Measurements from ENCODE around the gene RABGAP1. TPM values are rescaled to one million over a fixed set of nuclear protein-coding genes. Genes with fewer than 3 reads are reported as not detected.

RABGAP1 gene
- total RNA-seq, 1 donor, result 50.9 TPM

DNA sequence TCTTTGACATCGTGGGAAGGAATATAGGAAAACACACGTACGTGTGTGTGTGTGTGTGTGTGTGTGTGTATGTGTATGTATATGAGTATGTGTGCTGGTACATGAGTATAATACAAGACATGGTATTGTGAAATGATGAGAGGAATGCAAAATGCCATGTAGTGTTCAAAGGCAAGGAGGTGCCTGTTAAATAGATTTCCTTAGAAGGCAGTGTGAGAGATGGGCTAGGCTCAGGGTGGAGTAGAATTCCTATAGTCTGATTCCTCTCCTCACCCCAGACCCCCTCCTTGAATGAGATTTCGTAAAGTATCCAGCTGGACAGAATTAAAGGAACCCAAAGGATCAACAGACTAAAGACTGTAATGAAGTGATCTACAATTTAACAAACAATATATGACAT, 103.8 kb downstream of the RABGAP1 start:
- no peak for DNase-seq (ENCODE audit: low read depth in 2 of 3, low spot score in 2 of 3)

DNA sequence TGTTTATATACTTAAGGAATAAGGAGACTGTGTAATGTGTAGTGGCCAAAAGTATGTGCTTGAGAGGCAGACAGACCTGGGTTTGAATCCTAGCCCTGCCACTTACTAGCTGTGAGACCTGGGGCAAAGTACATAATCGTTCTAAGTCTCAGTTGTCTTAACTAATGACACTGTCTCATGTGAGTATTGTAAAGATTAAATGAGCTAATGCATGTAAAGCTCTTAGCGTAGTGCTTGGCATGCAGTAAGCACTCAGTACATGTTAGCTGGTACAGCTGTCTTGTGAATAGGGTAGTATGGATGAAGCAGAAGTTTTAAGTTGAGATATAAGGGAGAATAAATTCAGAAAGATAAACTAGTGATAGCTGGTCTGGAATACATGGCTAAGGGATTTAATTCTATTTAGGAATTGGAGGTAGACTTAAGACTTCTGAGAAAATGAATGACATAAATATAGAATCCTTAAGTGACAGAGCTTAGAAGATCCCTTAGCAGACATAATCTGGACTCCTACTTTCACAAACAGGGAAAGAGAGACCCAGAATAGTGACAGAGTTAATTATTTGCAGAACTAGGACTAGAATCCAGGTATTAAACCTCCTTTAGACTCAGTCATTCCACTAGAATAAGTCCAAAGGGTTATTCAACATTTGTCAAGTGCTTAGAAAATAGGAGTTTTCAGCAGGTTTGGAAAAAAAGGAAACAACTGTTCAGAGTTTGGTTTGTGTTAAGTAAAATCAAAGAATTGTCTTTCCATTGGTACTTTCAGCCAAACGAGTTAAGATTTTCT, 105.8 kb downstream of the RABGAP1 start:
- no peak for DNase-seq (ENCODE audit: low read depth in 2 of 3, low spot score in 2 of 3)

DNA sequence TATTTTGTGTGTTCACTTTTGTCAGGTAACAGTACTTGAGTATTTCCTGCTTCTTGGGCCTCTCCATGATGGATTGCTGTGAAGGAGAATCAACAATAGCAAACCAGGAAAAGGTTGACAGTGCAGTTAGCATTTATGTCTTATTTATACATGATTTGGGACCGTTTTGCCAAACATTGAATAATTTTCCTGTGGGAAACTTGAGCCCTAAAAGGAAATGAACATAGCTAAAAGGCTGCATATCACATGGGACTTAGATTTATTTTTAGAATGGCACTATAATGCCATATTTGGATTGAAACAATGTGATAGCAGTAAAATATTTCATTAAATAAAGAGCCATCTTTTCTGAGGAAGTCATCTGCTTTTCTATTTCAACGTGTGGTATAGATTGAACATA, 107.9 kb downstream of the RABGAP1 start:
- no peak for DNase-seq (ENCODE audit: low read depth in 2 of 3, low spot score in 2 of 3)

DNA sequence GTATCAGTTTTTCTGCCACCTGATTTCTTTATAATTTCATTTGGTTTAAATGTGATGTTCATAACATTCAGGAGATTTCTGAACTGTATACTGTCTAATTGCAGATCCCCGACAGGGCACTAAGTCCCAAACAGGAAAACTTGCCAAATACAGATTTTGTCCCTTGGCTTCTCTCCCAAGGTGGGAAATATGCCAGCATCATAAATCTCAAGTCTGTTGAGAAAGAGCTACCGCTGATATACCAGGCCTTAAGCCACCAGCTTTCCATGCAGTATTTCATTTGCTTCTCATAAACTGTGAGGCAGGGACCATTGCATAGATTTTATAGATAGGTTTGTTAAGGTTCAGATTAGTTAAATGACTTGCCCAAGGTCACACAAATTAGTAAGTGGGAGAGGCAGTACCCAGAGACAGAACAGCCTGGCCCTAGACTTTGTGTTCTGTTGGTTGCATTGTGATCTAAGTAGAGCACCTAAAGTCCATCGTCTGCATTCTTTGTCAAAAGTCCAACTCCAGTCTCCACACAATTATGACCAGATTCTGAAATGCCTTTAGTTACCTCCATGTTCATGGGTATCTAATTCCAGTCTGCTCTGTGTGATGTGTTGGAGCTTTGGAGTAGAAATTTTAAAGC, 108.9 kb downstream of the RABGAP1 start:
- DNase-seq (ENCODE audit: low read depth in 2 of 3, low spot score in 2 of 3), result no peak

DNA sequence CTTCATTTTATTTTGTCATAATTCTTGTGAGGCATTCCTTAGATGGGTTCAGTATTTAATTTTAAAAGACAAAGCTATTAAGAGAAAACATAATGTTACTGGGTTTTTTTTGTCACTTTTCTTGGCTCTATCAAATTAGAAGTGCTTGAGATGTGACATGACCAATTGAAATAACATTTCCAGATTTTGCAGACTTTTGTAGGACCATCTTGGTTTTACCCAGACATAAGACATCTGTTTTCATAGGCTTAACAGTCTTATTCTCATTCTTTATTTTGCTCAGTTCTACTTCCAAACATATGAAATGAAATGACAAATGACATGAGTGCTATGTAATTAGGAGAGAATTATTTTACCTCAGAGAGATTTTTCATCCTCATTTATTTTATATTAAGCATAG, 112.2 kb downstream of the RABGAP1 start:
- no peak for DNase-seq (ENCODE audit: low read depth in 2 of 3, low spot score in 2 of 3)

DNA sequence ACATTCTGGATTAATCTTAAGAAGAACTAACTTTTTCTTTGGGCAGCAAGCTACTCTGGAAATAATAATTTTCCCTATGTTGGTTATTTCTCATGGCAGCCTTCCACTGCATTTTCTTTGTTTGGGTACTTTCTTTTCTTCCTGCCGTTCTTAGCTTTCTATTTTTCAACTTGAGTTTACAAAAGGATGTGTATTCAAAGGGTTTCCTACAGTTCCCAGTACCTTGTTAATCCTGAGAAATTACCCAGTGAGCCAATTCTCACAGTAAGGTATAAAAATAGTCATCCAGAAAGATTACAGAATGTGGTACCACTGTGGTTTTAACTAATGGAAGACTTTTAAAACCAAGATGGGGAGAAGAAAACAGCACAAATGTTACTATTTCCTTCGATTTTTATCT, 112.9 kb downstream of the RABGAP1 start:
- no peak for DNase-seq (ENCODE audit: low read depth in 2 of 3, low spot score in 2 of 3)

DNA sequence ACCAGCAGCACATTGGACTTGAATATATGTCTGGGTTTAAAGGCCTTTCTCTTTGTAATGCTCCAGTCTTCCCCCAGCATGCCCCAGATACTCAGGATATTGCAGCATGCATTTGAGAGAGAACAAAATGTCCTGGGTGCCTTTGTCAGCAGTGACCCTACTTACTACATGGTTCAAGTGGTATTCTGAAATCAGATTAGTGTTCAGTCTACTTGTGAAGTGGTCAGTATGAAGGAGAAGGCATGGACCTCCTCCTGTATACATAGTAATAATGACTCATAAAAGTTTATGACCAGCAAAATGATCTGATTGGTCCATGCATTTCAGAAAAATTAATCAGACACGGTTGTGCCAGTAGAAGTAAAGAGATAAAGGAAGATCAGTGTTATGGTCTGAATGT, 118.0 kb downstream of the RABGAP1 start:
- DNase-seq (ENCODE audit: low read depth in 2 of 3, low spot score in 2 of 3), result no peak

DNA sequence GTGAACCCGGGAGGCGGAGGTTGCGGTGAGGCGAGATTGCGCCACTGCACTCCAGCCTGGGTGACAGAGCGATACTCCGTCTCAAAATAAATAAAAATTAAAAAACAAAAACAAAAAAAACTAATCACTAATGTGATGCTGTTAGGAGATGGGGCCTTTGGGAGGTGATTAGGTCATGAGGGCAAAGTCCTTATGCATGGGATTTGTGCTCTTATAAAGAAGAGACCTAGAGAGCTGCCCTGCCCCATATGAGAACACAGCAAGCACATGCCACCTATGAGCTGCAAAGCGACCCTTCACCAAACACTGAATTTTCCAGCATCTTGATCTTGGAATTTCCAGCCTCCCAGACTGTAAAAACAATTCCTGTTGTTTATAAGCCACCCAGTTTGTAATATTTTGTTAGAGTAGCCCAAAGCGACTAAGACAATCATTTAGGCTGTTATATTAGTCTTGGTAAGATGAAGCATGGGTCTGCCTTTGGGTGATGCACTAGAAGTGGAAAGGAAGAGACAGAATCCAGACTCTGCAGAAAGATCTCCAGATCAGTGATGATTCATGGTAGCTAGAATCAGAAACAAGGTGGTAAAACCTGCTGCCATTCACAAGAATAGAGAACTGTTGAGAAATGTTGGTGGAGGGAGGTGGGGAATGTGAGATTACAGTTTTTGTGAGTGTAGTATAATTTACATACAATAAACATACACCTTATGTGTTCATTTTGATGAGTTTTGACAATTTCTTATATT, 118.8 kb downstream of the RABGAP1 start:
- DNase-seq (ENCODE audit: low read depth in 2 of 3, low spot score in 2 of 3), result no peak

DNA sequence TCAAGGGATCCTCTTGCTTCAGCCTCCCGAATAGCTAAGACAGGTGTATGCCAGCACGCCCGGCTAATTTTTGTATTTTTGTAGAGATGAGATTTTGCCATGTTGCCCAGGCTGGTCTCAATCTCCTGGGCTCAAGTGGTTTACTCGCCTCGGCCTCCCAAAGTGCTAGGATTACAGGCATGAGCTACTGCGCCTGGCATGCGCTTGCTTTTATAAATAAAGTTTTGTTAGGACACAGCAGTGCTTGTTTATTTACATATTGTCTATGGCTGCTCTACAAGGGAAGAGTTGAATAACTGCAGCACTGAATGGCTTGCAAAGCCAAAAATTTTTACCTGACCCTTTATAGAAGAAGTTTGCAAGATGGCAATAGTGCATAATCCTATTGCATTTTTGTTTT, 120.4 kb downstream of the RABGAP1 start:
- no peak for DNase-seq (ENCODE audit: low read depth in 2 of 3, low spot score in 2 of 3)

DNA sequence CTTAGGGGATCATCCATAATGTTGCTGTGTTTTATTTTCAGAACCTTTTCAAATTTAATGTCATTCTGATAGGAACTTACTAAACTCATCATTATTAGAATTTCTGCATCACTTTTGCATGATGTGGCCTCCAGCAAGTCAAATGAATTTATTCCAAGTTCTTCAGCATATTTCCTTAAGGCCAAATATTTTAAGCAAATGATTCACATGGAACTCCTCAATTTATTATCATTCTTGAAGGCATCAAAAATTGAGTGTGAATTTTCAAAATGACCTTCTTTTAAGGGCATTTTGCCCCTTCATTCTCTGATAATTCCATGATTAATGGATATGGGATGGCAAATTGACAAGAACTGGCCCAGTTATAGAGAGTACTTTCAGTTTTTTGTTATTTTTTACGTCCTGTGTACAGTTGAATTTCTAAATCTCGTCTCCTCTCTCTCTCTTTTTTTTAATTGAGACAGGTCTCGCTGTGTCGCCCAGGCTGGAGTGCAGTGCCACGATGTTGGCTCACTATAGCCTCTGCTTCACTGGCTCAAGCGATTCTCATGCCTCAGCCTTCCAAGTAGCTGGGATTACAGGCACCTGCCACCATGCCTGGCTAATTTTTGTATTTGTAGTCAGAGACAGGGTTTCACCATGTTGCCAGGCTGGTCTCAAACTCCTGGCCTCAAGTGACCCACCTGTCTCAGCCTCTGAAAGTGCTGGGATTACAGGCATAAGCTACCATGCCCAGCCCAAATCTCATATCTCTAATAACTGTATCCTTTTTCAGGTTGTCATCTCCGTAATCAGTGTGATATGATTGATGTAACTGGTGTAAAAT, 121.7 kb downstream of the RABGAP1 start:
- DNase-seq (ENCODE audit: low read depth in 2 of 3, low spot score in 2 of 3), result no peak

DNA sequence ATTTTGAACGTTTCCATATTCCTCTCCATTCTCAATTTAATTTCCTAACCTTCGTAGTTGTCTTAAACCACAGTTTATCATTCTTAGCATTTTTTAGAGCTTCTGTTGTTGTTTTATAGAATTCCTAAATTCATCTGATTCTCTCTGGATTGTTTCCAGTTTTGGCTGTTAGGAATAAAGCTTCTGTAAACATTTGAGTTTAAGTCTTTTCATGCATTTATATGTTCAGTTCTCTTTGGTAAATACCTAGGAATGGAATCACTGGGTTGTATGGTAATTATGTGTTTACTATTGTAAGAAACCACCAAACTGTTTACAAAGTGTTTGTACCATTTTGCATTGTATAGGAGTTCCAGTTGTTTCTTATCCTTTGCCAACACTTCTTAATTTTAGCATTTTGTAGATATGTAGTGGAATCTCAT, 122.4 kb downstream of the RABGAP1 start:
- no peak for DNase-seq (ENCODE audit: low read depth in 2 of 3, low spot score in 2 of 3)

DNA sequence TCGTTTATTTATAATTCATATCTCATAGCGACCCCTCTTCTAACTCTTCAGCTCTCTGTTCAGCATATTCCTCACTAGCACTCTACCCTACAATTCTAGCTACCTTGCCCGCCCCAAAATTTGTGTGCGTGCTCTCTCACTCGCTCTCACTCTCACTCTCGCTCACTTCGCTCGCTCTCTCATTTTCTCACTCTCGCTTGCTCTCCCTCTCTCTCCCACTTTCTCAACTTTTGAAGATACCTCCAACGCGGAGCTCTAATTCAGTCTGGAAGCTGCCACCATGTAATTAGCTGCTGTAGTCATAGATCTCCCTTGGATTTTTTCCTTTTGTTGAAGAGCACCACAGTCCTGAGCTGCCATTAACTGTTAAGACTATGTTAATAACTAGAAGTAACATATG, 123.1 kb downstream of the RABGAP1 start:
- DNase-seq (ENCODE audit: low read depth in 2 of 3, low spot score in 2 of 3), result no peak

DNA sequence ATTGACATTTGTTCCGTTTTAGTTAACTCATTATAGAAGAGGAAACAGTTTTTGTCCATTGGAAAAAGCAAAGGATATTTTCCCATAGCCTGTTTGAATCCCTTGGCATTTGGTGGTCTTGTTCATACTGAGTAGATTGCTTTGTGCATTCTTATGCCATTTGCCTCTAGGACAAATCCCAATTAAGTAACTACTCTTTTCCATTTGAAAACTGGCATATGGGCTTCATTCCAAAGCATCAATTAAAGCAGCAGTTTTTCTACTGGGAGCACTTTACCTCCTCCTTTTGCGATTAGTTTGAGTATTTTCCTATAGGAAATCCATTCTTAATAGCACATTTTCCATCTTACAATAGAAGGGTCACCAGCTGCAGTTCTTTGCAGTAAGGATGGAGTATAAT, 123.9 kb downstream of the RABGAP1 start:
- DNase-seq (ENCODE audit: low read depth in 2 of 3, low spot score in 2 of 3), result no peak

DNA sequence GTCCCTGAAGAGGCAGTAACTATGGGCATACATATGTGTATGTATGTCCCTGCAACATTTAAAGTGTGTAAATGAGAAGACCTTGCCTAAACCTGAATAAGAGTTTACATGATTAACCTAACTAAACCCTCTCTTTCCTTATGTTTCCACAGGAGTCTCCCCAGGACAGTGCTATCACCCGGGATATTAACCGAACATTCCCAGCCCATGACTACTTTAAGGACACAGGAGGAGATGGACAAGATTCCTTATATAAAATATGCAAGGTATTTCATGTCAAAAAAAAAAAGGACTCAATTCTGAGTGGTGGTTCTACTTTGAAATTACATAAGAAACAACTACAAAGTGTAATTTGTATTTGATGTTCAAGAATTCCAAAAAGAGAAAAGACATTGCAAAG, 124.4 kb downstream of the RABGAP1 start:
- no peak for DNase-seq (ENCODE audit: low read depth in 2 of 3, low spot score in 2 of 3)

DNA sequence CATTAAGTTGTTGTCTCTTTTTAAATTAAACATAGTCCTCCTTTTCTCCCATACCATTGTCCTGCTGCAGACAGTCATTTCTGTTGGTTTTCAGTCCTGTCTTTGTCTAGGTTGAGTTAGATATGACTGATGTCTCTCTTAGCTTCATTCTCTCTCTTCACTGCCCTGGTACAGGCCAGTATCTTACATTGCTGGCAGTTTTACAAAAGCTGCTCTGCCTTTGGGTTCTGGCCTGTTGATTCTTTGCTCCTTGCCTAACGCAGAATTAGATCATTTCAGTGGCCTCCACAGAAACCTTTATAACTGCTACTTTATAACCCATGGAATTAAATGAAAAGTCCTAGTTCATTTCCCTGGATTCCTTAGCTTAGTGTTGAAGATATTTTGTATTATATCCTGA, 126.3 kb downstream of the RABGAP1 start:
- no peak for DNase-seq (ENCODE audit: low read depth in 2 of 3, low spot score in 2 of 3)

DNA sequence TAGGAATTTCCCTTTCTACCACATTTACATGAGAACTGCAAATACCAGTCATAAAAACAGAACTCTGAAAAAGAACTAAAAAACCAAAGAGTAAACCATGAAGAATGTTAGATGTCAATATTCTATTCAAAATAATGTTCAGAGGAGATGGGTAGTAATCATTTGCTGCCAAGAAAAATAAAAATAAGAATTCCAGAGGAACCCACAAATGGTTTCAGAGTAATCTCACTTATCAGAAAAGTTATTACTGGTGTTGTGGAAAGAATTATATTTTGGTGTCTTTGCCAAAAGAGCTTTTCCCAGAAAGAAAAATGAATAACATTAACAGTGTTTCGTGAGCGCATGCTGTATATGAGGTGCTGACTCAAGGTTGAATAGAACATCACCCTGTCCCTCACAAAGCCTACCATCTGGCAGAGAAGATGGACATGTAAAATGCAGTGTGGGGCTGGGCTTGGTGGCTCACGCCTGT, 128.2 kb downstream of the RABGAP1 start:
- no peak for DNase-seq (ENCODE audit: low read depth in 2 of 3, low spot score in 2 of 3)

DNA sequence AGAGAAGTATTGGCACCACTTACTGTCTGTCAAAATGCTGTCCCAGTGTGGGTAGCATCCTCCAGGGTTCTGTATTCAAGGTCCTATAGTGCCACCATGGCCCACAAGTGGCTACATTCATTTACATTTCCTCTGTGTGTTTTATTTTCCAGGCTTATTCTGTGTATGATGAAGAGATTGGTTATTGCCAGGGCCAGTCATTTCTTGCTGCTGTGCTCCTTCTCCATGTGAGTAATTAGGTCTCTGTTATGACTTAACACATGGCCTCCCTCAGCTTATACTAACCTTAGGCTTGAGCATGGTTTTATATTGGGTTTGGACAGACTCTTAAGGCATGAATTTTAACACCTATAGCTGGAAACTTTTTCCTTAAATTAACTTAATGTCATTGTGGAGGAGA, 129.4 kb downstream of the RABGAP1 start:
- DNase-seq (ENCODE audit: low read depth in 2 of 3, low spot score in 2 of 3), result no peak

DNA sequence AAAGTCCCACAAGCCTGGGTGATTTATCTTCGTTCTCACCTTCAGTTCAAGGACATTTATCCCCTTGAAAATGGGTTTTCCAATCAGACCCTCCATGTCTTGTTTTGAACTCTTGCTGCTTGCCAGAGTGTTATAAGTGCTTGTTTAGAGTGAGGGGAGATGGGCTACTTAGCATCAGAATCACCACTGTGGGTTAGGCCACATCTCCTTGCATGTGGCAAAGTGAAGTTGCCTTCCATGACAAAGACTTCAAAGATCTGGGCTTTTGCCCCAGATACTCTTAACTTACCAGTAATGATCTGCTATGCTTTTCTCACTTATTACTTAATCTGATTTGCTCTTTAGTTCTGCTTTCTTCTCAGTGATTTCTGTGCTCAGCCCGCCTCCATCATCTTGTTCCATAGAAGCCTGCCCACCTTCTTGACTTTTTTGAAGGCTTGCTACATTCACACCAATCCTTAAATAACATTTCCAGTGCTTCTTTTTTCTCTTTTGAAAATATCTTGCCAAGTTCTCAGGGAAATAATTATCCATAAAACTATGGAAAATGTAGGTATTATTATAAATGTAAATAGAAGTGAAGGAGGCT, 131.7 kb downstream of the RABGAP1 start:
- no peak for DNase-seq (ENCODE audit: low read depth in 2 of 3, low spot score in 2 of 3)

DNA sequence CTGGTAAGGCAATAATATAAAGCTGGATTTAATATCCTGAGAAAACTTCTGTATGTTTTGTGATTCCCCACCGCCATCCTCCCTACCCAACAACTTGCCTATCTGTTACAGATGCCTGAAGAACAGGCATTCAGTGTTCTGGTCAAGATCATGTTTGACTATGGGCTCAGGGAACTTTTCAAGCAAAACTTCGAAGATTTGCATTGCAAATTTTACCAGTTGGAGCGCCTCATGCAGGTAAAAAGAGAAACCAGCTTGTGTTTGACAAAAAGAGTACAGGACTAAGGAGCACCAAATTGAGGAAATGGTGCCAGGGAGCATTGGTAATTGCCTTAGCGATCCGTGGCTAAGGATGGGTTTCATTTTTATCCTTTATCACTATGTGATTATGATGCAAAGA, 132.6 kb downstream of the RABGAP1 start:
- no peak for DNase-seq (ENCODE audit: low read depth in 2 of 3, low spot score in 2 of 3)

DNA sequence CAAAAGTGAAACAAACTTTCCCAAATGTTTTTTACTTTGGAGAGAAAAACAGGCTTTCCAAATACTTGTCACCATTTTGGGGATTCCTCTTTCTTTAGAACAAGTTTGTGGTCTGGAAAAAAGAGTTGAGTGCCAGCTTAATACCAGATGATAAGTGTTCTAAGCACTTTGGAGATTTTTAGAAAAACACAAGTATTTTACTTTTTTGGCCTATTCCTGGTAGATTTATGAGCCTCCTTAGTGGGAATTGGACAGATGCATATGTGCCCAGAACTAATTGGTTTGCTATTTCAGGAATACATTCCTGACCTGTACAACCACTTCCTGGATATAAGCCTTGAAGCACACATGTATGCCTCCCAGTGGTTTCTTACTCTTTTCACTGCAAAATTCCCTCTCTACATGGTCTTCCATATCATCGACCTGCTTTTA, 133.2 kb downstream of the RABGAP1 start:
- DNase-seq (ENCODE audit: low read depth in 2 of 3, low spot score in 2 of 3), result no peak

Data from hematopoietic multipotent progenitor cell (in vitro differentiated cells).